Measurements from ENCODE around the gene NFIC.
"Not testable (repeated sequence)": the region's sequence is repeated elsewhere in the genome, so short reads cannot be mapped to it uniquely, and the experiment has no call there.

NFIC gene

DNA sequence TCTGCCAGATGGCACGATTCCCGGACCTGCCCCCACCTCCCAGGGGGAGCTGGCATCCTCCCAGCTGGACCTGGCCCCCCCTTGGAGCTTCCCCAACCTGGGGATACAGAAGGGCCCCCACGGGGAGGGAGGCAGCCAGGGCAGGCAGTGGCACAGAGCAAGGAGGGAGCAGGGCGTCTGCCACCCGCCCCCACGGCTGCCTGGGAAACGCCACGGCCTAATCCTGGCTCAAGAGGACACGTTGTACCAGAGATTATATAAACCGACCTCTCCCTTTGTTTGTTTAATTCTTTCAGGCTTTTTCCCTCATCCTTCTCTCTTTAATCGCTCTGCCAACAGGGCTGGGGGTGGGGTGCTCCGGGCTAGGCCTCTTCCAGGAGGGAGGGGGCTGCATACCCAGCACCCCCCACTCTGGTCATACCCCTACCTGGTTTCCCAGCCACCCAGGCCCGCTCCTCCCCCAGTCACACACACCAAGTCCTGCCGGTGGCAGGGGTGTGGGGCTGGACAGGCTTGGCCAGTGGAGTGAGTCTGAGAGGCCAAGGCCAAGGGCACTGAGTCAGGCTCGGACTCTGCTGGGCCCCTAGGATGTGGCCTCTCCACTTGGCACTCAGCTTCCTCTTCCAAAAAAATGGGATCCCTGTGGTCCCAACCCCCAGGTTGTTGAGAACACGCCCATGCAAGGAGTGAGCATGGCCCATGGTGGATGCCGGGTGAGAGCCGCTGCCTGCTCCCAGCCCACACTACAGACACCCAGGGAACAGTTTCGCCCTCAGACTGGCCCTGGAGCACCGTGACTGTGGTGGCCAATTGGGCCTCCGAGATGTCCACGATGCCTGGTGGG, 29.5 kb upstream of the NFIC start:
- no peak for DNase-seq (ENCODE audit: low read depth, low spot score)

DNA sequence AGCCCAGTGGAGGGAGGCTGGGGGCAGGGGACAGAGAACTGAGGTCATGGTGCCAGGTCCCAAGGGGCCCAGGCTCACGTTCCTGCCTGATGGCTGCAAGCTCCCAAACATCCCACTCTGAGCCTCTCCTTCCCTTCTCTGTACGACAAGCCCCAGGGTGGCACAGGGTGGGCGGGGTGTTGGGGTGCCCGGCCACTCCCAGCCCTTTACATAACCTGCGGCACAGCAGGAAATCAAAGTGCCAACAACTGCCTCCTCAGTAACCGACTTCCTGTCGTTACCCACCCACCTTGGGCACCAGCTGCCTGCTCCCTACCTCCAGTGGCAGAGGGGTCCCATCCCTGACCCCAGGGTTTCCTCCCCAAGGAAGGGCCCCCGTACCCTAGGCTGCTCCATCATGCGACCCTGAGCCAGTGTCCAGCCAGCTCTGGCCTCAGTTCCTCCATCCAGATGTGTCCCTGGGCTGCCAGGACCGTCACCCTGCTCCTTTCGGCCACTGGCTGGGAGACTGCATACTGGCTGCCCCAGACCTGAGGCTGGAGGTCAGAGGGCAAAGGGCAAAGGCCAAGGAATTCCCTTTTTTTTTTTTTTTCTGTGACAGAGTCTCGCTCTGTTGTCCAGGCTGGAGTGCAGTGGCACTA, 27.7 kb upstream of the NFIC start:
- no peak for DNase-seq (ENCODE audit: low read depth, low spot score)

DNA sequence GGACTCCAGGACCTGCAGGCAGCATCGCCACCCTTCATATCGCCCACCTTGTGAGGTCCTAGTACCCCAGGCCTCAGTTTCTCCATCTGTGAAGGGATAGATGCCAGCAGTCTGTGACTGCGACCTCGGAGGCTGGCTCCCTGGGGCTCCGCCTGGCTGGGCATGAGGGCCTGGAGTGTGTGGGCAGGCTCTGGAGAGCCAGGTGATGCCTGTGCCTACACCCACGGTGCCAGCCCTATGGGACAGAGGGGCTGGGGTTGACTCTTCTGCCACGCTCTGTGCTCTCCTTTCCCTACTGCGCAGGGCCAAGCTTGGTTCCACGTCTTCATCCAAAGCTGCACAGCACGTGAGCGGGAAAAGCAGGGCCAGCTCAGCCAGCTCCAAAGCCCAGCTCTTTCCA, 26.0 kb upstream of the NFIC start:
- no peak for DNase-seq (ENCODE audit: low read depth, low spot score)

DNA sequence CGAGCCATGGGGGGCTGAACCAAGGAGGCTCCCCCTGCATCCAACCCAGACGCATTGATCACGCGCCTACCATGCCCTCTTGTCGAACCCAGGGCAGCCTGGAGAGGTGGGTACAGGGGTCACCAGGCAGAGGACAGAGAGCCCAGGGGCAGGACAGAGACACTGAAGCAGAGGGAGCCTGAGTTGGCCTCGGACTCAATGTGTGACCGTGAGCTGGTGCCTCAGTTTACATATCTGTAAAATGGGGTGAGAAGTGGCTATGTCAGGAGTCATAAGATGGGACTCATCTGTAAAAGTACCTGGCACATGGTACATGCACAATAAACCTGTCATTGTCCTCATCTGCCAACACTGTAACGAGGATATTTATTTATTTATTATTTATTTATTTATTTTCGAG, 24.1 kb upstream of the NFIC start:
- no peak for DNase-seq (ENCODE audit: low read depth, low spot score)

GRCh38 chr19:3342962-3343361, 23.4 kb upstream of the NFIC start:
- DNase-seq (ENCODE audit: low read depth, low spot score), result not testable (repeated sequence)

GRCh38 chr19:3343619-3344502, 22.5 kb upstream of the NFIC start:
- DNase-seq (ENCODE audit: low read depth, low spot score), result no peak

- no peak for DNase-seq (ENCODE audit: low read depth, low spot score)
These were observed 21.5 kb upstream of the NFIC start for GRCh38 chr19:3344608-3345598.

GRCh38 chr19:3345850-3346460, 20.4 kb upstream of the NFIC start:
- DNase-seq (ENCODE audit: low read depth, low spot score), result no peak

GRCh38 chr19:3346677-3347353, 19.6 kb upstream of the NFIC start:
- no peak for DNase-seq (ENCODE audit: low read depth, low spot score)

GRCh38 chr19:3348042-3348441, 18.3 kb upstream of the NFIC start:
- no peak for DNase-seq (ENCODE audit: low read depth, low spot score)

DNA sequence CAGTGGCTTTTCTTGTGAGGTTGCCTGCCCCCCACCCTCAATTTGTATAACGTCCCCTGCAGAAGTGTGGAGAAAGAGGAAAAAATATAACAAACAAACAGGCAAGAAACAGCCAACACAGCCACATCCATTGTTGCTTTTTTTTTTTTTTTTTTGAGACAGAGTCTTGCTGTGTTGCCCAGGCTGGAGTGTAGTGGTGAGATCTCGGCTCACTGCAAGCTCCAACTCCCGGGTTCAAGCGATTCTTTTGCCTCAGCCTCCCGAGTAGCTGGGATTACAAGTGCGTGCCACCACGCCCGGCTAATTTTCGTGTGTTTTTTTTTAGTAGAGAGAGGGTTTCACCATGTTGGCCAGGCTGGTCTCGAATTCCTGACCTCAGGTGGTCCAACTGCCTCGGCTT, 17.9 kb upstream of the NFIC start:
- DNase-seq (ENCODE audit: low read depth, low spot score), result not testable (repeated sequence)

- no peak for DNase-seq (ENCODE audit: low read depth, low spot score)
These were observed 16.2 kb upstream of the NFIC start for GRCh38 chr19:3350014-3350663.

DNA sequence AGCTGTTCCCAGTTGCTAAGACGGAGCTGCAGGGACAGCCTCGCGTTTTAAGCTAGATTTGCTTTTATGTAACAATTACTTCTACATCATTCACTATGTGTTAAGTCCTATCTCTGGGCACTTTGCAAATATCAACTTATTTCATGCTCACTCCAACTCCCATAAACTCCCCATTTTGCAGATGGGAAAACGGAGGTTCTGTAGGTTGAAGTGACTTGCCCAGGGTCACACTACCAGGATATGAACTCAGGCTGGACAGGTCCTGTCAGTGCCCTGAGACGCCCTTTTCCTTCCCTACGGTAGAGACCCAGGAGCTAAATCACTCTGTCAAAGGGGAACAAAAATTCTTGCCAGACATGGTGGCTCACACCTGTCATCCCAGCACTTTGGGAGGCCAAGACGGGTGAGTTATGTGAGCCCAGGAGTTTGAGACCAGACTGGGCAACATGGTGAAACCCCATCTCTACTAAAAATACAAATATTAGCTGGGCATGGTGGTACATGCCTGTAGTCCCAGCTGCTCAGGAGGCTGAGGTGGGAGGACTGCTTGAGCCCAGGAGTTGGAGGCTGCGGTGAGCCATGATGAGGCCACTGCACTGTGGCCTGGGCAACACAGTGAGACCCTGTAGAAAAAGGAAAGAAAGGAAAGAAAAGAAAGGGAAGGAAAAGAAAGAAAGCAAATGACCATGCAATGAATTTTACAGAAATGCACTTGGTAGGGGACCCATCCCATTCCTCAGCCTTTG, 14.5 kb upstream of the NFIC start:
- no peak for DNase-seq (ENCODE audit: low read depth, low spot score)

DNA sequence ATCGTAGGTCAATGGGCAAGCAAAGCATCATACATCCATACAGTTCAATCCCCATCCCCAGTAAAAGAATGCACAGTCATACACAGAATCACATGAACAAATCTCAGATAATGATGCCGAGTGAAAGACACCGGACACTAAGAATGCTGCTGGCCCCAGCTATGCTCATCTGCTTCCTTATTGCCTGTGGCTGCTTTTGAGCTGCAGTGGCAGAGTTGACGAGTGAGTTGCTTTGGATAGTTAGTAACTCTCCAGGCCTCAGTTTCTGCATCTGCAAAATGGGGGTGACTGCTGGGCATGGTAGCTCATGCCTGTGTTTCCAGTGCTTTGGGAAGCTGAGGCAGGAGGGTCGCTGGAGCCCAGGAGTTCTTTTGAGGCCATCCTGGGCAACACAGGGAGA, 12.9 kb upstream of the NFIC start:
- DNase-seq (ENCODE audit: low read depth, low spot score), result no peak

DNA sequence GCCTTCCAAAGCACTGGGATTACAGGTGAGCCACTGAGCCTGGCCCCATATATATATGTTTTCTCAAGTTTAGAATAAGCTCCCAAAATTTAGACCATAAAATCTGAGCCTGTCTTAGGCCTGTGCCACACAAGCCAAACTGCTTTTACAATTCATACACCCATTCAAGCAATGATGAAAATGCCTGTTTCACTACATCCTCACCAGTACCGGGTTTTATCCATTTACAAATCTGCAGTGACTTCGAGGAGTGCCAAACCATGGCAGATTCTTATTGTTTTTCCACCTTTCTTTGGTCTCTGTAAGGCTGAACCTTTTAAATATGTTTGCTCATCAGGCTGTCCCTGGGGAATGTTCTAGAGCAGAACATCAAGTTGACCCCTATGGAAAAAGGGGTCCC, 9.6 kb upstream of the NFIC start:
- DNase-seq (ENCODE audit: low read depth, low spot score), result no peak

GRCh38 chr19:3357271-3357991, 9.0 kb upstream of the NFIC start:
- peak; percentile 42 for DNase-seq (ENCODE audit: low read depth, low spot score)

GRCh38 chr19:3357992-3358688, 8.2 kb upstream of the NFIC start:
- DNase-seq (ENCODE audit: low read depth, low spot score), result no peak

DNA sequence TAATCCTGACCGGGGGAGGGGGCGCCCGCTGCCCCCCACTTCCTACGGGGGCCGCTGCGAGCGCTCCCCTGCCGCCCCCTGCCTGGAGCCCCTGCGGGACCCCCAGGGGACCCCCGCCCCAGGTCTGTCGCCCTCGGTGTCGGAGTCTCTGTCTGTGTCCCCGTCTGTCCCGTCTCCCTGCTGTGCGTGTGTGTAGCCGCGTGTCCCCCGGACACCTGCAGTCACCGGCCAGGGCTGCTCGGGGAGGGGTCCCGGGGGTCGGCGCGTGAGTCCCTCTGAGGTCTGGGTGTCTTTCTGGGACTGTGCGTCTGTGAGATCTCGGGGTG, 7.7 kb upstream of the NFIC start:
- DNase-seq (ENCODE audit: low read depth, low spot score), result no peak

Data from ELF-1 (cell line).